Rectal smooth muscle tissue (tissue), 1 donor: ENCODE results near the gene IFI35.
A peak's percentile ranks its signal among the peaks of the same experiment; 100 is the strongest.

ENCODE experiments used
- H3K27ac ChIP-seq: one replicate; pipeline ENCODE4 v1.7.0; 2013; ENCODE audit warnings: low read depth, low read length, inconsistent platforms
- H3K27me3 ChIP-seq: one replicate; pipeline ENCODE4 v1.7.0; 2013; ENCODE audit warnings: low read length; ENCODE audit not compliant: control insufficient read depth, insufficient read depth
- H3K36me3 ChIP-seq: one replicate; pipeline ENCODE4 v1.7.0; 2013; ENCODE audit warnings: low read length; ENCODE audit not compliant: control insufficient read depth, insufficient read depth
- H3K4me1 ChIP-seq: one replicate; pipeline ENCODE4 v1.7.0; 2013; ENCODE audit warnings: low read length; ENCODE audit not compliant: control insufficient read depth, insufficient read depth
- H3K4me3 ChIP-seq: one replicate; pipeline ENCODE4 v1.7.0; 2013; ENCODE audit warnings: low read length
- H3K9ac ChIP-seq: one replicate; pipeline ENCODE4 v1.7.0; 2013; ENCODE audit warnings: low read length

The IFI35 gene

DNA sequence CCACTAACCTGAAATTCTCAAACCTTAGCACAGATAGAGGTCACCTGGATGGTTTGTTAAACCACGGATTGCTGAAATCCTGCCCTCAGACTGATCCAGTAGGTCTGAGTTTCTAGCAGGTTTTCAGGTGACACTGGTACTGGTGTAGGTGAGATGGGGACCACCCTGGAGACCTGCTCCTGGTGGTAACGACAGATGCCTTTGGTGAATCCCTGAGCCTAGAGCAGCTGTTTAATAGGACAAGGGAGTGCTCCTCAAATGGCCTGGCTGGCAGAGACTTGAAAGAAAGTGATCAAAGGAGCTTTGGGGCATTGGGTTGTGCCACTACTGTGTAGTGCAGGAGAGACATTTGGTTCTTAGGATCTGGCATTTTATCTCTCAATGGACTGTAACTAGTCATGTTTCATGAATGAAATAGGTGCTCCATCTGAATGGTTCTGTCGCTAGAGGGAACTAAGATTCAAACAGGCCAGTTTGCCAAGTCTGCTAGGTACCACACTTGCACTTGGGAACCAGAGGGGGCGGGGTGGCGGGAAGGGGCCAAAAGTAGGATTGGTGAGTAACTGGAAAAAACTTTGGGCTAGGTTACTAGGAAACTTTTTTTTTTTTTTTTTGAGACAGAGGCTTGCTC, 2.9 kb upstream of the IFI35 start:
- H3K9ac ChIP-seq = no peak overlapping the region
- H3K4me1 ChIP-seq = peaks cover 10% of the 10 kb centered on the region
- peaks cover 19% of the 10 kb centered on the region for H3K36me3 ChIP-seq
- H3K27me3 ChIP-seq = no peaks in the 10 kb centered on the region
- no peak overlapping the region for H3K27ac ChIP-seq
- no peak overlapping the region for H3K4me3 ChIP-seq

DNA sequence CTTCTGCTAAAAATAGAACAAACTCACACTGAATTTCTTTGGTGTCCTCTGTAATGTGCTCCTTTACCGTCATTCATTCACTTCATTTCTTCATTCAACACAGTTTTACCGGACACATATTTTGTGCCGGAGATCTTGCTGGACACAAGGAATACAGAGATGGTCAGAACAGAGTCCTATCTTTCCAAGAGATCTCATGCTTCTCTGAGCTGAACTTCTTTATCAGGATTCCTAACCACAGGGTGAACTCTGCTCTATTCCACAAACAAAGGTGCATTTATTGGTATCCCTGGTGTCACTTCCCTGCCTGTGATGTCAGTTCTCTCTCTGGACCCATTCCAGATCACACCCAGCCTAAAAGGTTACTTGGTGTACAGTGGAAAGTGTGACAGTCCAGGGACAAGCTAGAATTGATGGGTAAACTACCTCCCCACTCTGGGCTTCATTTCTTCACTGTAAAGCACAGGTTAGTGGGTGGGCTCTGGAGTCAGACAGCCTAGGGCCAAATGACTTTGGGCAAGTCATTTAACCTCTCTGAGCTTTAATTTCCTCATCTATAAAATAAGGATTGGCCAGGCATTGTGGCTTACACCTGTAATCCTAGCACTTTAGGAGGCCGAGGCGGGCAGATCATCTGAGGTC, 4.2 kb downstream of the IFI35 start:
- no peak overlapping the region for H3K4me3 ChIP-seq
- H3K36me3 ChIP-seq = peaks cover 14% of the 10 kb centered on the region
- peaks cover 3% of the 10 kb centered on the region for H3K4me1 ChIP-seq
- no peak overlapping the region for H3K9ac ChIP-seq
- no peaks in the 10 kb centered on the region for H3K27me3 ChIP-seq
- H3K27ac ChIP-seq = no peak overlapping the region

DNA sequence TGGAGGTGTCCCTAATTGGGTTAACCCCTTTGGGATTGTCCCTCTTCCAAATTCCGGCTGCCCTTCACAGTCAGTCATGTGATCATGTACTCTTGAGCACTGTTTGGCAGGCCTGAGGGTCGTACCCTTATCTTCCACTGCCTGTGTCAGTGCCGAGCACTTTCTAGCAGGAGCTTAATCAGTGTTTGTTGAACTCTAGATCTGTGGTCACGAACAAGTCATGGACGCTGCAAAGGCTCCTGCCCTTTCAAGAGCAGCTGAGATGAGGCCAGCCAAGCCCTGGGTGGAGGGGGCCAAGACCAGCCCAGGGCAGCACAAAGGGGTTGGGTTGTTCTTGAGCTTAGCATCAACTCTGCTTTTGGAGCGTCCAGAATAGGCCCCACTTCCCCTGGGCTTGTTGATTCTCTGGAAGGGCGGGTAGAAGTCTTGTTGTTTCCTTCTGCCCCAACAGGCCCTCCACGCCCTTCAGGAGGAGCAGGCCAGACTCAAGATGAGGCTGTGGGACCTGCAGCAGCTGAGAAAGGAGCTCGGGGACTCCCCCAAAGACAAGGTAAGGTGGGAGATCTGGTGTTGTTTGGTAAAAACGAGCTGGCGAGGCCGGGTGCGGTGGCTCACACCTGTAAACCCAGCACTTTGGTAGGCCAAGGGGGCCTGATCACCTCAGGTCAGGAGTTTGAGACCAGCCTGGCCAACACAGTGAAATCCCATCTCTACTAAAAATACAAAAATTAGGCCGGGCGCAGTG, 5.3 kb downstream of the IFI35 start:
- peaks cover 14% of the 10 kb centered on the region for H3K36me3 ChIP-seq
- H3K4me1 ChIP-seq = no peaks in the 10 kb centered on the region
- no peaks in the 10 kb centered on the region for H3K27me3 ChIP-seq
- H3K27ac ChIP-seq = no peak overlapping the region
- no peak overlapping the region for H3K9ac ChIP-seq
- H3K4me3 ChIP-seq = no peak overlapping the region

DNA sequence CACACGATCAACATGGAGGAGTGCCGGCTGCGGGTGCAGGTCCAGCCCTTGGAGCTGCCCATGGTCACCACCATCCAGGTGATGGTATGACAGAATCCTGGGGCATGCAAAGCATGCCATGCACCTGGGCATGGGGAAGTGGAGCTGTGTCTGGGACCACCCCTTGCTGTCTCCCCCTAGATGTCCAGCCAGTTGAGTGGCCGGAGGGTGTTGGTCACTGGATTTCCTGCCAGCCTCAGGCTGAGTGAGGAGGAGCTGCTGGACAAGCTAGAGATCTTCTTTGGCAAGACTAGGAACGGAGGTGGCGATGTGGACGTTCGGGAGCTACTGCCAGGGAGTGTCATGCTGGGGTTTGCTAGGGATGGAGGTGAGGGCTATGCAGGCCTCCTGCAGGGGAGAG, 6.7 kb downstream of the IFI35 start:
- no peak overlapping the region for H3K27ac ChIP-seq
- no peak overlapping the region for H3K4me3 ChIP-seq
- peaks cover 18% of the 10 kb centered on the region for H3K36me3 ChIP-seq
- no peaks in the 10 kb centered on the region for H3K27me3 ChIP-seq
- H3K4me1 ChIP-seq = peaks cover 2% of the 10 kb centered on the region
- H3K9ac ChIP-seq = peak overlapping the region; percentile 6

DNA sequence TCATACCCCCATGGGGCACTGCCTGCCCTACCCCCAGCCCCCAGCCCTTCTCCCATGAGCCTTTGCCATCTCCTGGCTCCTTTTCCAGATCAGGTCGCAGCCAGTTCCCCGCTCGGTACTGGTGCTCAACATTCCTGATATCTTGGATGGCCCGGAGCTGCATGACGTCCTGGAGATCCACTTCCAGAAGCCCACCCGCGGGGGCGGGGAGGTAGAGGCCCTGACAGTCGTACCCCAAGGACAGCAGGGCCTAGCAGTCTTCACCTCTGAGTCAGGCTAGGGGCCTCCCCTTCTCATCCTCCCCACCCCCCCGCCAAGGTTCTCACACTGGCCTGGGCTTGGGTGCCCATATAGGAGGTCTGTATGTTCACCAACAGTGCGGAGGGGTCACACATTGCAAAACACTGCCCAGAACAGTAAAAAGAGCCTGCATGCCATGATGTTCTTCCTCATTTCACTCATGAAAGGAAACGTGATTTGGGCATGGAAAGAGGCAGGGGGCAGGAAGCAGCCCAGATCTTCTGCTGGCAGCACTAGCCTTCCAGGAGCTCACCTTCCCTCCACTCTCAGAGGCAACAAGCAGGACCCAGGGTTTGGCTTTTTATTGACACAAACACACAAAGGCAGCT, 7.5 kb downstream of the IFI35 start:
- H3K36me3 ChIP-seq = peaks cover 21% of the 10 kb centered on the region
- no peaks in the 10 kb centered on the region for H3K27me3 ChIP-seq
- H3K4me1 ChIP-seq = peaks cover 5% of the 10 kb centered on the region
- no peak overlapping the region for H3K9ac ChIP-seq
- no peak overlapping the region for H3K4me3 ChIP-seq
- no peak overlapping the region for H3K27ac ChIP-seq

DNA sequence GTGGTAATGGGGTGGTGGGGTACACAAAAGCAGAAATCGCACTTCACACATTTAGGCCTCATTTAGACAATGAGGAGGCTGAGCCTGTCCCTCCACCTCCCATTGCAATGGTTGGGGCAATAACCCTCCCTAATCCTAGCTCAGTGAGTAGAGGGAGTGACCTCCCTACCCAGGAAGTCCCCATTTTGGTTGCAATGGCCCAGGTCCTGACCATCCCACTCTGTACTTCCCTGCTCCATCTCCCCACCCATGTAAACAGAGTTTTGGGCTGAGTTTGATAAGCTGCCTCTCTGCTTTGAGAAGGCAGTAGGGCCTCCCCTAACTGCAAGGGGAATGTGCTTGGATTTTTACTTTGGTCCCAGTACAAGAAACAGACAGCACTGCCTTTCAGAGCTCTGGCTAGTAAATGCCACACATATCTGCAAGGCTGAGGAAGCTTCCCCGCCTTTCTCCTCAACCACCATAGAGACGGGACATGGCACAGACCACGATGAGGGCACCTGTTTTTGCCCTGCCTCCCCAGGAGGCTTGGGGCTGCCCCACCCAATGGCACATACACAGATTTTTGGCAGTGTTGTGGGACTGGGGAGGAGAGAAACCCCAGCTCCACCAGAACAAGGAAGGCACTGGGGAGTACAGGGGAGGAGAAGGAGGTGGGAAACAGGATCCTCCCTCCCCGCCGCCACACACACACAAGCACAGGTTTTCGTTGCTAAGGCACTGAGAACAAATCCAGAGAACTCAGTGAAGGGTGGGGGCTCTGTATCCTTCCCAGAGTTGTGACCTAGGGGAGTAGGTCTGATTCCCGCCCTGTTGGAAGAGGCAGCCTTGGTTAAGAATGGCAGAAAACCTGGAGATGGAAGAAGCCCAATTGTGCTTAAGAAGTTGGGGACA, 8.3 kb downstream of the IFI35 start:
- Histone ChIP-seq H3K4me3 (no peak overlapping the region), H3K9ac (no peak overlapping the region), H3K27me3 (no peaks in the 10 kb centered on the region), H3K27ac (no peak overlapping the region), H3K4me1 (peaks cover 9% of the 10 kb centered on the region), H3K36me3 (peaks cover 21% of the 10 kb centered on the region)

DNA sequence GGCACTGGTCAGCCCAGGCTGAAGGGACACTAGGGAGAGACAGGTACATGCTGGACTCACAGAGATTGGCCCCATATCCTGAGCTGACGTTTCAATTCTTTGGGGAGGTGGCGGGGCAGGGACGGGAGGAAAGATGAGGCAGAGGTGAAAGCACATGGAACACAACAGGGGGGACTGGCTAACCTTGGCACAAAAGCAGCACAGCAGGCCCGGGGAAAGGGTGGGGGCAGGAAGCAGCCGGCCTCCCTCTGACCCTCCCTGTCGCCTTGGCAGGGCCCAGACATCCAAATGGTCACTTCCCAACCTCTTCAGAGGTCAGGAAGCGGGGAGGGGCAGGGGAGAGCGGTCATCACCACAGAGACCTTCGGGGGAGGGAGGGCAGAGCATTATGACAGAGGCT, 9.0 kb downstream of the IFI35 start:
- Histone ChIP-seq H3K9ac (no peak overlapping the region), H3K4me3 (no peak overlapping the region), H3K27ac (no peak overlapping the region), H3K27me3 (no peaks in the 10 kb centered on the region), H3K36me3 (peaks cover 21% of the 10 kb centered on the region), H3K4me1 (peaks cover 13% of the 10 kb centered on the region)

DNA sequence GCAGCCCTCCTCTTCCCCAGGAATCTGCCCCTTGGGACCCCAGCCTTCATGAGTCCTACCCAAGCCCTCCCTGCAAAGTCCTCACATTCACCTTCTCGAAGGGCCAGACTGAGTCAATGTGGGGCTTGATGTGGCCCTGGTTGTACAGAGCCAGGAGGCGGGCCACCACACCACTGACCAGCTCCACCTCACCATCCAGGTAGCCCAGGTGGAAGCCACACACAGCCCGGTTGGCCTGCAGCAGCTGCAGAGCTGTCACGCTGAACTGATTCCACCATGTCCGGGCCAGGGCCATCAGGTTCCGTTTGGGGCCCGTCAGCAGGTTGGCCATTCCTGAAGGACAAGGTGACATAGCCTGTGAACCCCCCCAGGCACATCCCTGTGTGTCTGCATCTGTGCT, 9.6 kb downstream of the IFI35 start:
- Histone ChIP-seq H3K36me3 (peaks cover 21% of the 10 kb centered on the region), H3K4me3 (no peak overlapping the region), H3K27me3 (no peaks in the 10 kb centered on the region), H3K4me1 (peaks cover 13% of the 10 kb centered on the region), H3K27ac (no peak overlapping the region), H3K9ac (no peak overlapping the region)

DNA sequence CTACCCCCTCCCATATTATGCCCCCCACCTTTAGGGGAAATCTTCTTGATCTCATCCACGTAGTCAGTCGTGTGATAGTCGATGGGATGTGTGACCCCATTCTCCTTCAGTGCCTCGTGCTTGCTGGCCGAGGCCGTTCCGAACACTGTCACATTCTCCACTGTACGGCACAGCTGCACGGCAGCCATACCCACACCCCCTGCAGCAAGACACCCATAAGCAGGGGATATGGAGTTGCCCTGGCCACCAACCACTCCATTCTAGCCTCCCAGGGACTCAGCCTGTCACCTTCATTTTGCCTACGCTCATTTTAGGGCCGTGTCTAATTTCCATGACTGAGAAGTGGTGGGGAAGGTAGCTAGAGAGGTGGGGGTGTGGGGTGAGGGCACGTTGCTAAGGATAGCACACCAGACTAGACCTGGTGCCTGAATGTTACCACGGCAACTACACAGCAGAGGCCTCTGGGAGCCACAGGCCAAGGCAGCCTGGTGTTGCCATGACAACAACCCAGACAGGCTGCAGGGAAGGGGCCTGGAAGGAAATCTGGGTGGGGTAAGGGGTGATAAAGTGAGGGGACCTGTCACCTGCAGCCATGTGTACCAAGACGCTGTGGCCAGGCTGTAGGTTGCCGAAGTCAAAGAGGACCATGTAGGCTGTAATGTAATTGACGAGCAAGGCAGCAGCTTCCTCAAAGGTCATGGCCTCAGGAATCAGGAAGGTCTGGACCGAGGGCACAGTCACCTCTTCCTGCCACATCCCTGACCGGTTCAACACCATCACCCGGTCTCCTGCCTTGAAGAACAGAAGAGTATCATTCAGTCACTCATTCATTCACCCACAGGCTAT, 11.6 kb downstream of the IFI35 start:
- no peak overlapping the region for H3K9ac ChIP-seq
- H3K36me3 ChIP-seq = peaks cover 16% of the 10 kb centered on the region

GRCh38 chr17:43018932-43019331, 12.3 kb downstream of the IFI35 start:
- H3K4me1 ChIP-seq = peaks cover 13% of the 10 kb centered on the region
- H3K4me3 ChIP-seq = peak overlapping the region; percentile 18

More for the DNA sequence above, 11.6 kb downstream of the IFI35 start:
- Histone ChIP-seq H3K27ac (no peak overlapping the region), H3K4me3 (peak overlapping the region; percentile 18), H3K4me1 (peaks cover 13% of the 10 kb centered on the region), H3K27me3 (no peaks in the 10 kb centered on the region)

DNA sequence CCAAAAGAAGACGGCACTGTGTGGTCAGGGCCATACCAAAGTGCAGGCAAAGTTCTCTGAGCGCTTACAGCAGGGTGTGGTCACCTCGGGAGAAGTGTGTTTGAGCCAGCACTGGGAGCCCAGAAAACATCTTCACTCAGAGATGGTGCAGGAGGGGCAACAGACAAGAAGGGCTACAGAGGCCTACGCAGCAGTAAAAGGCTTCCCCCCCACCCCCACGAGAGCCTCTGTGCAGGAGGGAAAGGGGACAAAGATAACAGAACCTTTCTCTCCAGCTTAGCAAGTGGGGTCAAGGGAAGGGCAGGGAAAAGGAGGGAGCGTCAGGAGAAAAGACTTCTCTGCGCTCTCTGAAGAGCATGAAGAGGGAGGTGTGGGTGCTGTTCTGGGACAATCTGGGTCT, 12.8 kb downstream of the IFI35 start:
- H3K9ac ChIP-seq = no peak overlapping the region

More at GRCh38 chr17:43018932-43019331, 12.3 kb downstream of the IFI35 start:
- no peak overlapping the region for H3K9ac ChIP-seq
- no peak overlapping the region for H3K27ac ChIP-seq
- H3K27me3 ChIP-seq = no peaks in the 10 kb centered on the region
- H3K36me3 ChIP-seq = peaks cover 12% of the 10 kb centered on the region

More for the DNA sequence above, 12.8 kb downstream of the IFI35 start:
- peaks cover 13% of the 10 kb centered on the region for H3K4me1 ChIP-seq
- H3K36me3 ChIP-seq = peaks cover 12% of the 10 kb centered on the region
- no peaks in the 10 kb centered on the region for H3K27me3 ChIP-seq
- H3K27ac ChIP-seq = peak overlapping the region; percentile 50
- H3K4me3 ChIP-seq = peak overlapping the region; percentile 41
